Hepatocyte (in vitro differentiated cells): ENCODE measurements around the gene CD19.

ENCODE experiments used
- CTCF ChIP-seq: fragments of 200-600 bp; sonication (generic); IDR thresholded peaks from 2 replicates; pipeline ENCODE4 v1.5.1; 2016; ENCODE audit warnings: antibody characterized with exemption, mild to moderate bottlenecking; ENCODE audit not compliant: poor library complexity
- EZH2 ChIP-seq: fragments of 200-600 bp; sonication (generic); IDR thresholded peaks from 2 replicates; pipeline ENCODE4 v1.6.1; 2016; ENCODE audit warnings: antibody characterized with exemption, mild to moderate bottlenecking, borderline replicate concordance

GRCh38 chr16:28932339-28933141, 769 bp downstream of the CD19 start:
- TF ChIP-seq EZH2 (no peak), CTCF (no peak)
